ENCODE measurements around the gene TMTC2. TPM values are rescaled to one million over a fixed set of nuclear protein-coding genes. Genes with fewer than 3 reads are reported as not detected.
"Not testable (repeated sequence)": the region's sequence is repeated elsewhere in the genome, so short reads cannot be mapped to it uniquely, and the experiment has no call there.

Gene TMTC2
- total RNA-seq, 1 donor from 2014 or later, result 37.9 TPM

DNA sequence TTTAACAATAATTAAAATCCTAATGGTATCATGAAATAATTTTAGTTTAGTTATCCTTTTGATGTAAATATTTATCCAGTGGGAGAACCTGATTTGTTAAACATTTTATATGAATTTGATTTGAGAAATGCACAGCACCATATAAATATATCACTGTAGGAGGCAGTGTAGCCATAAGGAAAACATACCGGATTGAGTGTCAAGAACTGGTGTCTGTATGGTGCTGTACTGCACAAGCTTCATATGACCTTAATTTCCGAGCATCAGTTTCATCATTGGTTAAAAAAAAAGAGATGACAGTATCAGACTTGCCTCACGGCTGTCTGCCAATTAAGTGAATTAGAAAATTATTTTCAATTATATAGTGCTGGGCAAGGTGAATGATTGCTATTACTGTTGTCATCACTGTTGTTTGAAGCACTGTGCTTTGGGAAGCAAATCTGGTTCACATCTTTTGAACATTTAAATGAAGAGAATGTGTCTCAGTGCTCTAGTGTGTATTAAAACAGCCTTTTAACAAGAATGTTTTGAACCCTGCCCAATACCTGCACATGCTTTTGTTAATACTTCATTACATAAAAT is 72.1 kb downstream of the TMTC2 start:
- Histone ChIP-seq H3K27me3 (no peaks in the 10 kb centered on the region), H3K27ac (no peak overlapping the region), H3K36me3 (no peaks in the 10 kb centered on the region), H3K9me3 (no peaks in the 10 kb centered on the region), H3K4me1 (peaks cover 10% of the 10 kb centered on the region), H3K4me3 (no peak overlapping the region)
- TF ChIP-seq, protein P1, sequence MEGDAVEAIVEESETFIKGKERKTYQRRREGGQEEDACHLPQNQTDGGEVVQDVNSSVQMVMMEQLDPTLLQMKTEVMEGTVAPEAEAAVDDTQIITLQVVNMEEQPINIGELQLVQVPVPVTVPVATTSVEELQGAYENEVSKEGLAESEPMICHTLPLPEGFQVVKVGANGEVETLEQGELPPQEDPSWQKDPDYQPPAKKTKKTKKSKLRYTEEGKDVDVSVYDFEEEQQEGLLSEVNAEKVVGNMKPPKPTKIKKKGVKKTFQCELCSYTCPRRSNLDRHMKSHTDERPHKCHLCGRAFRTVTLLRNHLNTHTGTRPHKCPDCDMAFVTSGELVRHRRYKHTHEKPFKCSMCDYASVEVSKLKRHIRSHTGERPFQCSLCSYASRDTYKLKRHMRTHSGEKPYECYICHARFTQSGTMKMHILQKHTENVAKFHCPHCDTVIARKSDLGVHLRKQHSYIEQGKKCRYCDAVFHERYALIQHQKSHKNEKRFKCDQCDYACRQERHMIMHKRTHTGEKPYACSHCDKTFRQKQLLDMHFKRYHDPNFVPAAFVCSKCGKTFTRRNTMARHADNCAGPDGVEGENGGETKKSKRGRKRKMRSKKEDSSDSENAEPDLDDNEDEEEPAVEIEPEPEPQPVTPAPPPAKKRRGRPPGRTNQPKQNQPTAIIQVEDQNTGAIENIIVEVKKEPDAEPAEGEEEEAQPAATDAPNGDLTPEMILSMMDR (IDR thresholded peaks at IDR 0.05), result no peak
- intact Hi-C loops (cut with DNase I), result no loop called here
- DNase-seq, result no peak
- peak; percentile 64 for ATAC-seq

DNA sequence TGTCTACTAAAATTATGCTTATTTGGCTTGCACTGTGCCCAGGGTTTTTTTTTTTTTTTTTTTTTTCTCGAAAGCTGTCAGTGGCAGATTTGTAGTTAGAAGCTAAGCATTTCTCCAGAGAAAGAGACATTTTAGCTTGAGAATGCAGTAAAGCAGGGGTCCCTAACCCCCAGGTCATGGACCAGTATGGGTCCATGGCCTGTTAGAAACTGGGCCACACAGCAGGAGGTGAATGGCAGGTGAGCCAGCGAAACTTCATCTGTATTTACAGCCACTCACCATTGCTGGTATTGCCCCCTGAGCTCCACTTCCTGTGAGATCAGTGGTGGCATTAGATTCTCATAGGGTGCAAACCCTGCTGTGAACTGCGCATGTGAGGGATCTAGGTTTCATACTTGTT is 73.7 kb downstream of the TMTC2 start:
- Histone ChIP-seq H3K4me1 (peaks cover 10% of the 10 kb centered on the region), H3K4me3 (no peak overlapping the region), H3K9me3 (no peaks in the 10 kb centered on the region), H3K27me3 (no peaks in the 10 kb centered on the region), H3K27ac (no peak overlapping the region), H3K36me3 (no peaks in the 10 kb centered on the region)
- DNase-seq (no peak), ATAC-seq (no peak)
- intact Hi-C loops (cut with DNase I), result no loop called here
- TF ChIP-seq, protein P1 (IDR thresholded peaks at IDR 0.05), result no peak

DNA sequence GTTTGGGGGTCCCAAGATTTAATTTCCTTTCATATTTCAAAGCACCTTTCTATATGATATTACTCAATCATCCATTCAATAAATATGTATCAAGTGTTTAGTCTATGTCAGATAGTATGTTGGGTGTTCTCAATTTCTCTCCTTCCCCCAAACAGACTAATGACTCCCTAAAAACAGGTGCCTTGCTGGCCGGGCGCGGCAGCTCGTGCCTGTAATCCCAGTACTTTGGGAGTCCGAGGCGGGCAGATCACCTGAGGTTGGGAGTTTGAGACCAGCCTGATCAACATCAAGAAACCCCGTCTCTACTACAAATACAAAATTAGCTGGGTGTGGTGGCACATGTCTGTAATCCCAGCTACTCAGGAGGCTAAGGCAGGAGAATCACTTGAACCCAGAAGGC is 78.5 kb downstream of the TMTC2 start:
- H3K27me3 ChIP-seq; H3K36me3 ChIP-seq; H3K9me3 ChIP-seq; intact Hi-C loops (cut with DNase I); H3K4me1 ChIP-seq; DNase-seq; ATAC-seq; H3K4me3 ChIP-seq; H3K27ac ChIP-seq: not testable (repeated sequence)

DNA sequence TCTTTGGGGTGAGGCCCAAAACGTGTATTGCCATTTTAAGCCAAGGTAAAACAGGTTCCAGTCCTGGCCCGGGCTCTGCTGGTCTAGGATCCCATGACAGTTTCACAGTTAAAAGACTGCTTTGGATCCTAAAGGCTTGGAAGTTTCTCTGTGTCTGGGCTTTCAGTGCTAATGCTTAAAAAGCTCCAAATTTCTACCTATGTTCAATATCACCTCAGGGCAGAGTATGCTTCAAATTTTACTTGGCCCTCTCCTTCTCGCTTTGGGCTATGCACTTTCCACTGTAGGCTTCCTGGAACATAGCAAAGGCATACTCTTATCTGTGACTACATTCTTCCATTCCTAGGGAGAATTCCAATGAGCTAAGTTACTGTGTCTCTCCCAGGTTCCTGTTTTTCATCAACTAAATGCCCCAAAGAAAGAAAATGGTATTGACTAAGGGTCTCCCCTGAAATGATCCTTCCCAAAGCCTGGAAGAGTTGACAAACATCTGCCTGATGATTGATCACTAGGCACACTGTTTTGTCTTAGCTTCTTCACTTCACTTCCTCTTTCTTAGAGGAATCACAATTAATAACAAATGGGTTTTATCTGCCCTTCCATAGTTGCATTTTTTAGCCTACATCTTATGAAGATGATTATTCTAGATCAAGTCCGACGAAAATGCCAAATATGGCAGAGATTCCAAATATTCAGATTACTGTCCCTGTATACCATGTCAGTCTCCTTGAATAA is 79.4 kb downstream of the TMTC2 start:
- intact Hi-C loops (cut with DNase I), result no loop called here
- no peaks in the 10 kb centered on the region for H3K4me1 ChIP-seq
- DNase-seq (no peak), ATAC-seq (no peak)
- no peak overlapping the region for H3K27ac ChIP-seq
- no peaks in the 10 kb centered on the region for H3K36me3 ChIP-seq
- no peaks in the 10 kb centered on the region for H3K27me3 ChIP-seq
- no peak overlapping the region for H3K4me3 ChIP-seq
- H3K9me3 ChIP-seq, result no peaks in the 10 kb centered on the region
- TF ChIP-seq, protein P1 (IDR thresholded peaks at IDR 0.05), result no peak

DNA sequence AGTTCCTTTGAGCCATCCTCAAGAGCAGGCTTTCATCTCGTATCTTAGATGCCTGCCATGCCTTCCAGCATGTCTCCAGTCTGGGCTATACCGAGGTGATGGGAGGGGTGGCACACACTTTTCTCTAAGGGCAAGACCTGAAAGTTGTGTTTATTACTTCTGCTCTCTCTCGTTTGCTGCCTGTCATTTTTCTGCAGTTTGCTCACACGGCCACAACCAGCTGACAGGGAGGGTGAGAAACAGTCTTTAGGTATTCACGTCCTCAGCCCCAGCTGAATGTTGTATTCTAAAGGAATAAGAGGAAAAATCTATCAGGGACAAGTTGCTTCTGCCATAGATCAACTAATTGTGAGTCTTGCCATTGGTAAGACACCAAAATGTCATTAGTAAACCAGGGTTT is 88.0 kb downstream of the TMTC2 start:
- no peak overlapping the region for H3K27ac ChIP-seq
- intact Hi-C loops (cut with DNase I), result no loop called here
- ATAC-seq, result no peak
- H3K4me3 ChIP-seq, result no peak overlapping the region
- TF ChIP-seq, protein P1 (IDR thresholded peaks at IDR 0.05), result no peak
- DNase-seq, result no peak
- no peaks in the 10 kb centered on the region for H3K4me1 ChIP-seq
- no peaks in the 10 kb centered on the region for H3K36me3 ChIP-seq
- H3K27me3 ChIP-seq, result no peaks in the 10 kb centered on the region
- H3K9me3 ChIP-seq, result no peaks in the 10 kb centered on the region

DNA sequence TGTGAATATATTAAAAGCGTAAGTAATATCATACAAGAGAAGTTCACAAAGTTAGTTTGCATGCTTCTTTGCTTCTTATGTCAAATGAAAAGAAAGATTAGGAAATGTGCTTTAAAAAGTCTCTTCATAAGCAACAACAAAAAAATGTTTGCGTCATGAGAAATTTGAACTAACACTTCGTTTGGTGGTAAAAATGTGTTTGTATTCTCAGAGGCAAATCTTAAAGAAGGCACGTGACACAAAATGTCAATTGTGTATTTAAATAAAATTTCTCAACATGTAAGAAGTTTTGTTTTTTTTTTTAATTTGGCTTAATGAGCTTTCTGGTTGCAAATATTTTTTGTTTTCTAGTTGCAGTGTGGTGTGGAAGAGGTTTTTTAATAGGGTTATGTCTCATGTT is 93.8 kb downstream of the TMTC2 start:
- H3K4me3 ChIP-seq, result no peak overlapping the region
- TF ChIP-seq, protein P1 (IDR thresholded peaks at IDR 0.05), result no peak
- intact Hi-C loops (cut with DNase I), result no loop called here
- DNase-seq (no peak), ATAC-seq (no peak)
- H3K4me1 ChIP-seq, result no peaks in the 10 kb centered on the region
- no peaks in the 10 kb centered on the region for H3K9me3 ChIP-seq
- no peak overlapping the region for H3K27ac ChIP-seq
- no peaks in the 10 kb centered on the region for H3K36me3 ChIP-seq
- no peaks in the 10 kb centered on the region for H3K27me3 ChIP-seq

All from upper lobe of right lung (tissue), 1 donor.